Epithelial cell of proximal tubule (primary cell): Measurements from ENCODE around the gene RIN1. TPM values are rescaled to one million over a fixed set of nuclear protein-coding genes. Genes with fewer than 3 reads are reported as not detected.

ENCODE experiments used
- DNase-seq: peaks from one replicate; pipeline ENCODE4 v3.0.0-alpha.2; 2011; ENCODE audit warnings: low read depth
- H3K4me3 ChIP-seq: 2 replicates; pipeline ENCODE4 v1.5.1; 2011; ENCODE audit warnings: low read depth, mild to moderate bottlenecking, low read length
- CTCF ChIP-seq: conservative IDR thresholded peaks from 2 replicates; pipeline ENCODE4 v1.5.1; 2012; ENCODE audit warnings: low read depth, mild to moderate bottlenecking, low read length
- total RNA-seq: library from RNA; depleted of rRNA; stranded (reverse); fragments of >200 nt; gene quantifications from 2 replicates; pipeline ENCODE4 v1.2.3, GENCODE V29; 2015

Gene RIN1
- total RNA-seq, 1 donor from 2014 or later: 18.9 TPM

- H3K4me3 ChIP-seq: no peak overlapping the region
- TF ChIP-seq CTCF: no peak
- DNase-seq: no peak
Observed at GRCh38 chr11:66340596-66341501, 4.6 kb upstream of the RIN1 start.

- TF ChIP-seq CTCF: no peak
Observed at GRCh38 chr11:66339686-66340483, 3.7 kb upstream of the RIN1 start.

GRCh38 chr11:66339162-66339675 lies 3.0 kb upstream of the RIN1 start:
- no peak for DNase-seq
- H3K4me3 ChIP-seq: no peak overlapping the region
- TF ChIP-seq CTCF: no peak

More at GRCh38 chr11:66339686-66340483, 3.7 kb upstream of the RIN1 start:
- no peak overlapping the region for H3K4me3 ChIP-seq
- DNase-seq: no peak

- no peak for DNase-seq
- no peak for TF ChIP-seq CTCF
- H3K4me3 ChIP-seq: no peak overlapping the region
Observed at GRCh38 chr11:66338276-66339161, 2.3 kb upstream of the RIN1 start.

GRCh38 chr11:66337103-66337899 lies 1.1 kb upstream of the RIN1 start:
- no peak for TF ChIP-seq CTCF
- DNase-seq: no peak
- H3K4me3 ChIP-seq: no peak overlapping the region
